H9 (cell line): Measurements from ENCODE around the gene DCAF5. TPM values are rescaled to one million over a fixed set of nuclear protein-coding genes. Genes with fewer than 3 reads are reported as not detected.

Experiments used
- DNase-seq: peaks from one replicate; pipeline ENCODE4 v3.0.0-alpha.2; 2017
- H2AFZ ChIP-seq: one replicate; pipeline ENCODE4 v1.6.1; 2013; ENCODE audit warnings: mild to moderate bottlenecking, low read length, control low read depth, moderate library complexity
- H2AK5ac ChIP-seq: 2 replicates; pipeline ENCODE4 v1.6.1; 2013; ENCODE audit warnings: low read length, control low read depth, mixed read lengths; ENCODE audit not compliant: insufficient read length
- H2BK120ac ChIP-seq: one replicate; pipeline ENCODE4 v1.6.1; 2013; ENCODE audit warnings: low read depth, mild to moderate bottlenecking, low read length, control low read depth, inconsistent platforms; ENCODE audit not compliant: poor library complexity, severe bottlenecking
- H2BK12ac ChIP-seq: 2 replicates; pipeline ENCODE4 v1.6.1; 2013; ENCODE audit warnings: low read length, control low read depth, mixed read lengths, low read depth; ENCODE audit not compliant: insufficient read length
- H2BK15ac ChIP-seq: 2 replicates; pipeline ENCODE4 v1.6.1; 2013; ENCODE audit warnings: low read depth, low read length, control low read depth
- H2BK20ac ChIP-seq: one replicate; pipeline ENCODE4 v1.6.1; 2013; ENCODE audit warnings: low read depth, mild to moderate bottlenecking, low read length, control low read depth, inconsistent platforms; ENCODE audit not compliant: poor library complexity, severe bottlenecking
- H2BK5ac ChIP-seq: 2 replicates; pipeline ENCODE4 v1.6.1; 2013; ENCODE audit warnings: low read length, control low read depth, mixed read lengths; ENCODE audit not compliant: insufficient read length
- H3K14ac ChIP-seq: 2 replicates; pipeline ENCODE4 v1.6.1; 2013; ENCODE audit warnings: low read length, control low read depth; ENCODE audit not compliant: insufficient read depth
- H3K18ac ChIP-seq: 2 replicates; pipeline ENCODE4 v1.6.1; 2013; ENCODE audit warnings: low read depth, mild to moderate bottlenecking, mixed read lengths, low read length, control low read depth; ENCODE audit not compliant: insufficient read length
- H3K23ac ChIP-seq: 2 replicates; pipeline ENCODE4 v1.6.1; 2013; ENCODE audit warnings: low read length, control low read depth, mixed read lengths, low read depth; ENCODE audit not compliant: insufficient read length
- H3K23me2 ChIP-seq: 2 replicates; pipeline ENCODE4 v1.6.1; 2013; ENCODE audit warnings: low read depth, mild to moderate bottlenecking, mixed read lengths, low read length, control low read depth; ENCODE audit not compliant: insufficient read length, poor library complexity, severe bottlenecking
- H3K27ac ChIP-seq: 2 replicates; pipeline ENCODE4 v1.5.1; 2013; ENCODE audit warnings: low read length, control low read depth, mixed read lengths, low read depth; ENCODE audit not compliant: insufficient read length
- H3K27me3 ChIP-seq: 2 replicates; pipeline ENCODE4 v1.6.1; 2013; ENCODE audit warnings: low read length, control low read depth, inconsistent platforms; ENCODE audit not compliant: insufficient read depth
- H3K4ac ChIP-seq: 2 replicates; pipeline ENCODE4 v1.6.1; 2013; ENCODE audit warnings: low read depth, mild to moderate bottlenecking, control low read depth, inconsistent platforms, low read length, moderate library complexity
- H3K4me1 ChIP-seq: 2 replicates; pipeline ENCODE4 v1.6.1; 2013; ENCODE audit warnings: low read length, control low read depth, inconsistent platforms; ENCODE audit not compliant: insufficient read depth
- H3K4me2 ChIP-seq: 2 replicates; pipeline ENCODE4 v1.6.1; 2013; ENCODE audit warnings: low read length, control low read depth, mixed read lengths; ENCODE audit not compliant: insufficient read length, insufficient read depth
- H3K56ac ChIP-seq: 2 replicates; pipeline ENCODE4 v1.6.1; 2013; ENCODE audit warnings: low read depth, mild to moderate bottlenecking, mixed read lengths, low read length, control low read depth; ENCODE audit not compliant: insufficient read length
- H3K79me1 ChIP-seq: 2 replicates; pipeline ENCODE4 v1.6.1; 2013; ENCODE audit warnings: low read depth, mild to moderate bottlenecking, moderate library complexity, low read length, control low read depth, inconsistent platforms; ENCODE audit not compliant: insufficient read depth, poor library complexity, severe bottlenecking
- H3K79me2 ChIP-seq: 2 replicates; pipeline ENCODE4 v1.6.1; 2013; ENCODE audit warnings: low read length, control low read depth, inconsistent platforms; ENCODE audit not compliant: insufficient read depth
- H3K9ac ChIP-seq: 2 replicates; pipeline ENCODE4 v1.6.1; 2013; ENCODE audit warnings: low read length, control low read depth, mixed read lengths; ENCODE audit not compliant: insufficient read length; ENCODE audit errors: extremely low read depth
- H3K9me3 ChIP-seq: one replicate; pipeline ENCODE4 v1.6.1; 2013; ENCODE audit warnings: low read depth, low read length, inconsistent platforms; ENCODE audit not compliant: control insufficient read depth
- H3T11ph ChIP-seq: one replicate; pipeline ENCODE4 v1.6.1; 2013; ENCODE audit warnings: mild to moderate bottlenecking, low read length, control low read depth, inconsistent platforms
- H4K20me1 ChIP-seq: one replicate; pipeline ENCODE4 v1.6.1; 2013; ENCODE audit not compliant: control insufficient read depth, insufficient read length, insufficient read depth
- H4K5ac ChIP-seq: 2 replicates; pipeline ENCODE4 v1.6.1; 2013; ENCODE audit warnings: low read depth, mild to moderate bottlenecking, mixed read lengths, low read length, control low read depth; ENCODE audit not compliant: insufficient read length
- H4K8ac ChIP-seq: replicated peaks from 2 replicates; pipeline ENCODE4 v1.6.1; 2013; ENCODE audit warnings: low read length, control low read depth, mixed read lengths, low read depth; ENCODE audit not compliant: insufficient read length
- H4K91ac ChIP-seq: 2 replicates; pipeline ENCODE4 v1.6.1; 2013; ENCODE audit warnings: low read depth, mild to moderate bottlenecking, moderate library complexity, mixed read lengths, low read length, control low read depth; ENCODE audit not compliant: insufficient read length
- H3K27ac Mint-ChIP-seq, 3 experiments: 2 replicates in 2 of 3; 3 replicates in 1 of 3; pipeline ENCODE4 v1.8.0; 2020 to 2021; ENCODE audit warnings: mixed read lengths in 3 of 3, mild to moderate bottlenecking in 1 of 3, moderate library complexity in 1 of 3
- H3K27me3 Mint-ChIP-seq: 2 replicates; pipeline ENCODE4 v1.8.0; 2021; ENCODE audit warnings: low read depth, mild to moderate bottlenecking, moderate library complexity, mixed read lengths
- H3K36me3 Mint-ChIP-seq, 3 experiments: 2 replicates in 2 of 3; 3 replicates in 1 of 3; pipeline ENCODE4 v1.8.0; 2020 to 2021; ENCODE audit warnings: low read depth in 3 of 3, mixed read lengths in 3 of 3; ENCODE audit not compliant: insufficient read depth in 1 of 3
- H3K4me1 Mint-ChIP-seq, 2 experiments: 2 replicates each; pipeline ENCODE4 v1.8.0; 2020; ENCODE audit warnings: mixed read lengths in 2 of 2
- H3K4me3 Mint-ChIP-seq, 2 experiments: 2 replicates in 1 of 2; 3 replicates in 1 of 2; pipeline ENCODE4 v1.8.0; 2020 to 2021; ENCODE audit warnings: mild to moderate bottlenecking in 2 of 2, mixed read lengths in 2 of 2, moderate library complexity in 1 of 2
- H3K9me3 Mint-ChIP-seq, 2 experiments: 2 replicates in 1 of 2; 3 replicates in 1 of 2; pipeline ENCODE4 v1.8.0; 2020; ENCODE audit warnings: mild to moderate bottlenecking in 2 of 2, mixed read lengths in 2 of 2, moderate library complexity in 1 of 2
- WGBS: extraction: QIAGEN DNeasy Blood & Tissue Kit; methylation state at CpG from one replicate; pipeline ENCODE4 v1.1.7; 2013; ENCODE audit warnings: missing lambda C conversion rate, low lambda C conversion rate, mixed read lengths; ENCODE audit not compliant: insufficient read length; ENCODE audit errors: extremely low coverage; 5-methylcytosine and 5-hydroxymethylcytosine counted together
- total RNA-seq: library from RNA; stranded (reverse); gene quantifications from 2 replicates; pipeline ENCODE4 v1.2.1, GENCODE V29; 2021
- TF ChIP-seq, protein P1 (sequence below): fragments of 200-600 bp; sonication (generic); conservative IDR thresholded peaks from 3 replicates; pipeline ENCODE4 v1.8.0; 2021; ENCODE audit warnings: antibody characterized with exemption, mild to moderate bottlenecking

Gene DCAF5
- total RNA-seq, 1 experiment from 2014 or later = 31.4 TPM

DNA sequence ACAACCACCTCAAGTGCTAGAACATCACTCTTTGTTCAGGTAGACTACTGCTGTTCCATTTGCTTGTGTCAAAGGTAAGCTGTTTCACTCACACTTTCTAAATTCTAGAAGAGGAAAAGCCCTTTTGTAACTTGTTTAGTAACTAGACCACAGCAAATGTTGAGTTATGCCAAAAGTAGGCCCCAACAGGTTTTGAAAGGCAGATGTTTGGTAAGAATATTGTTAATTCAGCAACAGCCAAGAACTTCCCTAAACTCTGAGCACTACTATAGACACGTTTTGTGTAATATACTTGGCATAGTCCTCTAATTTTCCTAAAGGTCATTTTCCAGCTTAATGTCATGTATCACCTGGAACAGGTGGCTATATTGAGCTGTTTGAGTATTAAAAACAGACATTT lies 79.0 kb downstream of the DCAF5 start:
- H3K4ac ChIP-seq = no peak overlapping the region
- Mint-ChIP-seq H3K4me3 (no peak overlapping the region), H3K4me1 (peaks cover 22 to 27% of the 10 kb centered on the region in 2 experiments), H3K36me3 (peaks cover 11 to 38% (median 25%) of the 10 kb centered on the region in 3 experiments; a peak in 6 of 7 replicates), H3K27ac (peak overlapping the region in 1 of 3 experiments; percentile 84; a peak in 2 of 7 replicates), H3K27me3 (no peaks in the 10 kb centered on the region), H3K9me3 (no peaks in the 10 kb centered on the region)
- no peak overlapping the region for H2BK120ac ChIP-seq
- H2AK5ac ChIP-seq = no peak overlapping the region
- no peak overlapping the region for H3K23ac ChIP-seq
- WGBS = no CpG with 5 or more reads among the region's 1 CpG
- H4K91ac ChIP-seq = no peak overlapping the region
- no peak overlapping the region for H2BK12ac ChIP-seq
- H2AFZ ChIP-seq = no peak overlapping the region
- no peak overlapping the region for H4K8ac ChIP-seq
- H3K27me3 ChIP-seq = no peaks in the 10 kb centered on the region
- H3K4me1 ChIP-seq = no peaks in the 10 kb centered on the region; the same call in 1 of the 2 replicates
- no peak overlapping the region for H2BK5ac ChIP-seq
- no peaks in the 10 kb centered on the region for H4K20me1 ChIP-seq
- H2BK20ac ChIP-seq = no peak overlapping the region
- no peak overlapping the region for H2BK15ac ChIP-seq
- no peaks in the 10 kb centered on the region for H3K79me2 ChIP-seq
- no peak overlapping the region for H3T11ph ChIP-seq
- no peak overlapping the region for H3K14ac ChIP-seq
- H3K4me2 ChIP-seq = no peak overlapping the region
- TF ChIP-seq, protein P1, sequence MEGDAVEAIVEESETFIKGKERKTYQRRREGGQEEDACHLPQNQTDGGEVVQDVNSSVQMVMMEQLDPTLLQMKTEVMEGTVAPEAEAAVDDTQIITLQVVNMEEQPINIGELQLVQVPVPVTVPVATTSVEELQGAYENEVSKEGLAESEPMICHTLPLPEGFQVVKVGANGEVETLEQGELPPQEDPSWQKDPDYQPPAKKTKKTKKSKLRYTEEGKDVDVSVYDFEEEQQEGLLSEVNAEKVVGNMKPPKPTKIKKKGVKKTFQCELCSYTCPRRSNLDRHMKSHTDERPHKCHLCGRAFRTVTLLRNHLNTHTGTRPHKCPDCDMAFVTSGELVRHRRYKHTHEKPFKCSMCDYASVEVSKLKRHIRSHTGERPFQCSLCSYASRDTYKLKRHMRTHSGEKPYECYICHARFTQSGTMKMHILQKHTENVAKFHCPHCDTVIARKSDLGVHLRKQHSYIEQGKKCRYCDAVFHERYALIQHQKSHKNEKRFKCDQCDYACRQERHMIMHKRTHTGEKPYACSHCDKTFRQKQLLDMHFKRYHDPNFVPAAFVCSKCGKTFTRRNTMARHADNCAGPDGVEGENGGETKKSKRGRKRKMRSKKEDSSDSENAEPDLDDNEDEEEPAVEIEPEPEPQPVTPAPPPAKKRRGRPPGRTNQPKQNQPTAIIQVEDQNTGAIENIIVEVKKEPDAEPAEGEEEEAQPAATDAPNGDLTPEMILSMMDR = no peak
- H3K27ac ChIP-seq = no peak overlapping the region
- H3K23me2 ChIP-seq = no peaks in the 10 kb centered on the region
- H3K79me1 ChIP-seq = no peaks in the 10 kb centered on the region
- H3K9me3 ChIP-seq = no peaks in the 10 kb centered on the region
- H3K56ac ChIP-seq = no peak overlapping the region
- no peak for DNase-seq
- no peak overlapping the region for H3K18ac ChIP-seq
- no peak overlapping the region for H4K5ac ChIP-seq
- no peak overlapping the region for H3K9ac ChIP-seq
